H1 (cell line): ENCODE data around the gene INO80C. TPM values are rescaled to one million over a fixed set of nuclear protein-coding genes. Genes with fewer than 3 reads are reported as not detected.

Source experiments
- CTCF ChIA-PET: fragments of 300-600 bp; sonication (Branson Sonifier 250); formaldehyde crosslinking; loops from one replicate; lab custom pipeline; 2021; ENCODE audit not compliant: partially characterized antibody; lab: Charles Lee
- POLR2A ChIA-PET: fragments of 300-600 bp; sonication (Branson Sonifier 250); formaldehyde crosslinking; loops from one replicate; lab custom pipeline; 2021; ENCODE audit warnings: inconsistent platforms; ENCODE audit not compliant: partially characterized antibody; lab: Charles Lee
- DNase-seq, 2 experiments: peaks; one replicate each; pipeline versions ENCODE4 v3.0.0 to v3.0.0-alpha.2; 2010 to 2022; ENCODE audit warnings: low spot score in 2 of 2, low read depth in 1 of 2, mixed read lengths in 1 of 2
- FAIRE-seq: peaks from 2 replicates; lab custom pipeline; 2011; peaks lifted over from hg19 to GRCh38; lab: Jason Lieb, UNC
- H2AFZ ChIP-seq: 2 replicates; pipeline ENCODE4 v1.8.1; 2012; ENCODE audit warnings: low read length, inconsistent platforms
- H2AK5ac ChIP-seq: 2 replicates; pipeline ENCODE4 v1.6.1; 2013; ENCODE audit warnings: low read depth, low read length
- H2BK120ac ChIP-seq: replicated peaks from 2 replicates; pipeline ENCODE3; 2013; ENCODE audit warnings: low read depth, low read length, inconsistent platforms
- H2BK12ac ChIP-seq: 2 replicates; pipeline ENCODE4 v1.6.1; 2013; ENCODE audit warnings: low read depth, low read length
- H2BK15ac ChIP-seq: 2 replicates; pipeline ENCODE4 v1.6.1; 2013; ENCODE audit warnings: low read length
- H2BK20ac ChIP-seq: 2 replicates; pipeline ENCODE4 v1.6.1; 2013; ENCODE audit warnings: low read length
- H2BK5ac ChIP-seq: 2 replicates; pipeline ENCODE4 v1.6.1; 2013; ENCODE audit warnings: low read depth, low read length
- H3K14ac ChIP-seq: 2 replicates; pipeline ENCODE4 v1.6.1; 2013; ENCODE audit warnings: inconsistent platforms; ENCODE audit not compliant: insufficient read length
- H3K18ac ChIP-seq: 2 replicates; pipeline ENCODE4 v1.6.1; 2013; ENCODE audit warnings: low read length; ENCODE audit errors: extremely low read depth
- H3K23ac ChIP-seq: 2 replicates; pipeline ENCODE4 v1.6.1; 2013; ENCODE audit warnings: inconsistent platforms; ENCODE audit not compliant: insufficient read length
- H3K23me2 ChIP-seq: 2 replicates; pipeline ENCODE4 v1.6.1; 2013; ENCODE audit warnings: low read depth, low read length
- H3K27ac ChIP-seq: 2 replicates; pipeline ENCODE4 v1.6.1; 2011; ENCODE audit warnings: low read depth, low read length, inconsistent platforms
- H3K27me3 ChIP-seq, 4 experiments: replicated peaks in 1 of 4; 1 replicate in 1 of 4; 2 replicates in 3 of 4; pipeline versions ENCODE4 v1.6.1 to v1.8.1; 2011 to 2013; ENCODE audit warnings: low read length in 3 of 4, mild to moderate bottlenecking in 3 of 4, inconsistent platforms in 2 of 4, mixed read lengths in 2 of 4, moderate library complexity in 1 of 4; ENCODE audit not compliant: control insufficient read depth in 3 of 4, insufficient read depth in 3 of 4; ENCODE audit errors: extremely low read depth in 1 of 4
- H3K36me3 ChIP-seq, 4 experiments: 2 replicates each; pipeline versions ENCODE4 v1.6.1 to v1.8.1; 2011 to 2013; ENCODE audit warnings: mild to moderate bottlenecking in 4 of 4, low read length in 3 of 4, moderate library complexity in 2 of 4, control low read depth in 1 of 4, inconsistent platforms in 1 of 4; ENCODE audit not compliant: insufficient read depth in 4 of 4, control insufficient read depth in 2 of 4
- H3K4ac ChIP-seq: replicated peaks from 2 replicates; pipeline ENCODE3; 2013; ENCODE audit warnings: low read length, low read depth, mixed read lengths, inconsistent platforms; ENCODE audit not compliant: insufficient read length
- H3K4me1 ChIP-seq, 4 experiments: replicated peaks in 1 of 4; 1 replicate in 1 of 4; 2 replicates in 3 of 4; pipeline versions ENCODE4 v1.6.1 to v1.8.1; 2011 to 2013; ENCODE audit warnings: low read length in 3 of 4, inconsistent platforms in 2 of 4, mixed read lengths in 1 of 4; ENCODE audit not compliant: insufficient read depth in 4 of 4, control insufficient read depth in 3 of 4
- H3K4me2 ChIP-seq, 2 experiments: 2 replicates each; pipeline versions ENCODE4 v1.6.1 to v1.8.1; 2011 to 2013; ENCODE audit warnings: low read depth in 2 of 2, low read length in 2 of 2, control low read depth in 1 of 2, inconsistent platforms in 1 of 2, mild to moderate bottlenecking in 1 of 2; ENCODE audit not compliant: insufficient read depth in 1 of 2
- H3K4me3 ChIP-seq, 4 experiments: fragments of 200-600, 300-600 bp in 1 of 4; sonication (generic), shearing (Covaris generic), sonication (Bioruptor Twin) in 1 of 4; 2 replicates each; pipeline versions ENCODE4 v1.5.1 to v1.8.1; 2011 to 2016; ENCODE audit warnings: low read length in 4 of 4, low read depth in 3 of 4, control low read depth in 2 of 4, inconsistent platforms in 2 of 4, mild to moderate bottlenecking in 2 of 4, mixed read lengths in 1 of 4, moderate library complexity in 1 of 4; ENCODE audit not compliant: insufficient read depth in 2 of 4; ENCODE audit errors: extremely low read depth in 1 of 4
- H3K56ac ChIP-seq: replicated peaks from 2 replicates; pipeline ENCODE3; 2013; ENCODE audit warnings: low read depth, mild to moderate bottlenecking, mixed read lengths, low read length, inconsistent platforms; ENCODE audit not compliant: insufficient read length
- H3K79me1 ChIP-seq: 2 replicates; pipeline ENCODE4 v1.6.1; 2013; ENCODE audit warnings: low read depth, low read length, control low read depth
- H3K79me2 ChIP-seq, 2 experiments: 2 replicates each; pipeline versions ENCODE4 v1.6.1 to v1.8.1; 2012 to 2013; ENCODE audit warnings: low read length in 2 of 2, mild to moderate bottlenecking in 2 of 2, inconsistent platforms in 1 of 2; ENCODE audit not compliant: insufficient read depth in 2 of 2, control insufficient read depth in 1 of 2
- H3K9ac ChIP-seq, 4 experiments: replicated peaks in 1 of 4; 1 replicate in 1 of 4; 2 replicates in 3 of 4; pipeline versions ENCODE4 v1.6.1 to v1.8.1; 2011 to 2013; ENCODE audit warnings: low read depth in 3 of 4, low read length in 3 of 4, control low read depth in 2 of 4, mild to moderate bottlenecking in 2 of 4, moderate library complexity in 2 of 4, inconsistent platforms in 1 of 4; ENCODE audit errors: extremely low read depth in 1 of 4
- H3K9me3 ChIP-seq, 2 experiments: 2 replicates each; pipeline versions ENCODE4 v1.6.1 to v1.8.1; 2012 to 2013; ENCODE audit warnings: mild to moderate bottlenecking in 2 of 2, moderate library complexity in 2 of 2, control low read depth in 1 of 2, inconsistent platforms in 1 of 2, low read depth in 1 of 2, low read length in 1 of 2, mixed read lengths in 1 of 2; ENCODE audit not compliant: insufficient read depth in 2 of 2
- H4K20me1 ChIP-seq, 2 experiments: replicated peaks in 1 of 2; 2 replicates each; pipeline versions ENCODE3 to v1.8.1; 2011 to 2013; ENCODE audit warnings: inconsistent platforms in 2 of 2, low read length in 2 of 2, mild to moderate bottlenecking in 1 of 2; ENCODE audit not compliant: insufficient read depth in 2 of 2, control insufficient read depth in 1 of 2
- H4K5ac ChIP-seq: 2 replicates; pipeline ENCODE4 v1.6.1; 2013; ENCODE audit warnings: low read length, low read depth, mixed read lengths, inconsistent platforms; ENCODE audit not compliant: insufficient read length
- H4K8ac ChIP-seq: 2 replicates; pipeline ENCODE4 v1.8.0; 2013; ENCODE audit warnings: mild to moderate bottlenecking, moderate library complexity, low read length, inconsistent platforms; ENCODE audit not compliant: insufficient read depth; ENCODE audit errors: extremely low read depth
- H4K91ac ChIP-seq: replicated peaks from 2 replicates; pipeline ENCODE3; 2013; ENCODE audit warnings: low read length, mixed read lengths, inconsistent platforms; ENCODE audit not compliant: insufficient read length
- CEBPB ChIP-seq: IDR thresholded peaks from 2 replicates; pipeline ENCODE4 v1.6.1; 2012; ENCODE audit warnings: low read depth, low read length
- CTCF ChIP-seq, 3 experiments: IDR thresholded peaks; 1 replicate in 2 of 3; 2 replicates in 1 of 3; pipeline versions ENCODE4 v1.5.1 to v1.6.1; 2011; ENCODE audit warnings: low read length in 3 of 3, mild to moderate bottlenecking in 3 of 3, inconsistent platforms in 2 of 3, low read depth in 1 of 3, moderate library complexity in 1 of 3; ENCODE audit not compliant: insufficient read depth in 1 of 3; ENCODE audit errors: control extremely low read depth in 1 of 3
- EP300 ChIP-seq, 2 experiments: IDR thresholded peaks; 1 replicate in 1 of 2; 2 replicates in 1 of 2; pipeline ENCODE4 v1.6.1; 2011 to 2012; ENCODE audit warnings: low read depth in 2 of 2, low read length in 2 of 2, mild to moderate bottlenecking in 2 of 2, borderline replicate concordance in 1 of 2, inconsistent platforms in 1 of 2, moderate library complexity in 1 of 2
- JUND ChIP-seq: IDR thresholded peaks from 2 replicates; pipeline ENCODE4 v1.6.1; 2011; ENCODE audit warnings: mild to moderate bottlenecking, improper control_type of control experiment, low read length
- KDM4A ChIP-seq: IDR thresholded peaks from one replicate; pipeline ENCODE4 v1.7.1; 2012; ENCODE audit warnings: low read depth, mild to moderate bottlenecking, moderate library complexity, low read length, inconsistent platforms; ENCODE audit not compliant: severe bottlenecking
- MAFK ChIP-seq: IDR thresholded peaks from 2 replicates; pipeline ENCODE4 v1.6.1; 2012; ENCODE audit warnings: low read depth, mild to moderate bottlenecking, improper control_type of control experiment, low read length
- POU5F1 ChIP-seq: IDR thresholded peaks from 2 replicates; pipeline ENCODE4 v1.6.1; 2011; ENCODE audit warnings: low read depth, mild to moderate bottlenecking, low read length, moderate library complexity
- RBBP5 ChIP-seq: IDR thresholded peaks from 2 replicates; pipeline ENCODE4 v1.7.1; 2012; ENCODE audit warnings: low read depth, mild to moderate bottlenecking, inconsistent platforms, low read length, moderate library complexity, borderline replicate concordance
- RXRA ChIP-seq: IDR thresholded peaks from 2 replicates; pipeline ENCODE4 v1.6.1; 2011; ENCODE audit warnings: low read depth, mild to moderate bottlenecking, low read length, moderate library complexity; ENCODE audit not compliant: insufficient read depth
- SAP30 ChIP-seq: fragments of 300-600 bp; sonication (generic); IDR thresholded peaks from 2 replicates; pipeline ENCODE4 v1.7.1; 2012; ENCODE audit warnings: low read length, moderate library complexity, mild to moderate bottlenecking, inconsistent platforms; ENCODE audit not compliant: insufficient read depth, insufficient replicate concordance
- SIX5 ChIP-seq: IDR thresholded peaks from 2 replicates; pipeline ENCODE4 v1.6.1; 2011; ENCODE audit warnings: mild to moderate bottlenecking, low read depth, low read length
- ZNF274 ChIP-seq: IDR thresholded peaks from 2 replicates; pipeline ENCODE4 v1.7.0; 2012; ENCODE audit warnings: low read length, borderline replicate concordance; ENCODE audit errors: extremely low read depth
- WGBS, 2 experiments: shearing (Covaris generic) in 1 of 2; methylation state at CpG; one replicate each; pipeline versions ENCODE4 v1.1.6 to v1.1.7; 2013 to 2015; ENCODE audit warnings: low lambda C conversion rate in 2 of 2, mixed read lengths in 2 of 2, inconsistent platforms in 1 of 2, low coverage in 1 of 2, missing lambda C conversion rate in 1 of 2; ENCODE audit not compliant: insufficient replicate concordance in 2 of 2, insufficient coverage in 1 of 2, insufficient read length in 1 of 2; ENCODE audit errors: extremely low coverage in 1 of 2, missing lambda C conversion rate in 1 of 2; 5-methylcytosine and 5-hydroxymethylcytosine counted together
- polyA plus RNA-seq, 7 experiments: library from polyadenylated mRNA; depleted of rRNA in 3 of 7; stranded (reverse) in 5 of 7; unstranded in 2 of 7; fragments of >200 nt in 5 of 7; fragments of 200-250 nt in 2 of 7; gene quantifications; 1 replicate in 5 of 7; 2 replicates in 1 of 7; 4 replicates in 1 of 7; pipeline versions ENCODE4 v1.2.1 to v1.2.3, GENCODE V29; 2011 to 2013; ENCODE audit warnings: missing spikeins in 2 of 7, mixed read lengths in 2 of 7
- total RNA-seq: library from RNA; stranded (reverse); fragmentation: NEBNext Ultra II Directional; extraction: Animal tissue kit (Norgen Biotek cat#: 25700); gene quantifications from 2 replicates; pipeline ENCODE4 v1.2.1, GENCODE V29; 2021

Gene INO80C
- total and polyA plus RNA-seq, 2 of the 8 experiments (the other 6 are each of a cell fraction or from before 2014, with no cell fraction given): 30.1 to 48.9 TPM

GRCh38 chr18:35432565-35433001 is 65.2 kb downstream of the INO80C start:
- Histone ChIP-seq H2AFZ (no peak overlapping the region), H2BK5ac (no peak overlapping the region), H2BK20ac (no peak overlapping the region), H3K4ac (no peak overlapping the region), H2BK15ac (no peak overlapping the region), H3K79me2 (no peaks in the 10 kb centered on the region), H4K5ac (no peak overlapping the region), H3K56ac (no peak overlapping the region), H3K9ac (no peak overlapping the region), H2BK12ac (no peak overlapping the region), H3K27ac (no peak overlapping the region), H3K36me3 (no peaks in the 10 kb centered on the region), H4K20me1 (no peaks in the 10 kb centered on the region), H2BK120ac (no peak overlapping the region), H3K18ac (no peak overlapping the region), H3K9me3 (no peaks in the 10 kb centered on the region), H3K23ac (no peak overlapping the region), H3K27me3 (no peaks in the 10 kb centered on the region), H3K79me1 (no peaks in the 10 kb centered on the region), H3K4me1 (no peaks in the 10 kb centered on the region), H3K4me3 (no peak overlapping the region), H4K8ac (no peak overlapping the region), H3K14ac (no peak overlapping the region), H3K23me2 (no peaks in the 10 kb centered on the region), H2AK5ac (no peak overlapping the region), H3K4me2 (no peak overlapping the region), H4K91ac (no peak overlapping the region)
- ChIA-PET CTCF (interaction anchor here (0.7 to 1.3 kb wide), 2 partner anchors 10 to 25 kb away, joined by 4 to 5 read pairs; no protein-coding TSS in a partner anchor), POLR2A (no interaction called here)
- FAIRE-seq (no peak), DNase-seq (no peak)
- WGBS, 2 experiments: 79% methylated on average over 1 of the region's 1 CpG; no CpG with 5 or more reads in 1 of the 2 experiments
- TF ChIP-seq ZNF274 (no peak), POU5F1 (no peak), JUND (no peak), KDM4A (no peak), SIX5 (no peak), RXRA (no peak), RBBP5 (no peak), CEBPB (no peak), SAP30 (no peak), MAFK (no peak), CTCF (IDR thresholded peaks at IDR 0.05; ENCODE audit: control extremely low read depth in 1 of 3, insufficient read depth in 1 of 3, low read depth in 1 of 3, low read length in 3 of 3) (no peak), EP300 (IDR thresholded peaks at IDR 0.05; ENCODE audit: borderline replicate concordance in 1 of 2, low read depth in 2 of 2, low read length in 2 of 2) (no peak)
